Omental fat pad (tissue), 4 donors: ENCODE results near the gene RCAN1. TPM values are rescaled to one million over a fixed set of nuclear protein-coding genes. Genes with fewer than 3 reads are reported as not detected.

Experiments used
- ATAC-seq: fragments of 150-250 bp; one replicate; pipeline ENCODE4 v1.9.1; 2016; ENCODE audit warnings: mild to moderate bottlenecking, moderate library complexity; ENCODE audit not compliant: low FRiP score
- DNase-seq: peaks from one replicate; pipeline ENCODE4 v3.0.0-alpha.2; 2019; ENCODE audit warnings: low spot score
- CTCF ChIP-seq, 3 donors: fragments of 450-650 bp; IDR thresholded peaks; one replicate each; pipeline ENCODE4 v1.5.1; 2016 to 2017; ENCODE audit warnings: antibody characterized with exemption in 3 of 3, mild to moderate bottlenecking in 3 of 3, moderate library complexity in 2 of 3
- total RNA-seq, 4 donors: library from RNA; depleted of rRNA; stranded (reverse); fragments of >200 nt; gene quantifications; one replicate each; pipeline ENCODE4 v1.1.0, GENCODE V29; 2016

RCAN1 gene
- total RNA-seq, 4 donors from 2014 or later, result 62.6 to 73.5 (median 68.7) TPM

- no peak for ATAC-seq
- DNase-seq, result no peak
- no peak for TF ChIP-seq CTCF (IDR thresholded peaks at IDR 0.05)
Measured at GRCh38 chr21:34599534-34600101, 15.3 kb downstream of the RCAN1 start.

GRCh38 chr21:34598931-34599400 lies 15.9 kb downstream of the RCAN1 start:
- ATAC-seq, result no peak
- no peak for DNase-seq
- TF ChIP-seq CTCF (IDR thresholded peaks at IDR 0.05), result no peak

GRCh38 chr21:34597406-34597805 lies 17.5 kb downstream of the RCAN1 start:
- ATAC-seq, result no peak
- no peak for TF ChIP-seq CTCF (IDR thresholded peaks at IDR 0.05)
- no peak for DNase-seq

GRCh38 chr21:34596561-34597271 lies 18.2 kb downstream of the RCAN1 start:
- no peak for TF ChIP-seq CTCF (IDR thresholded peaks at IDR 0.05)
- ATAC-seq (no peak), DNase-seq (no peak)

GRCh38 chr21:34595457-34595856 lies 19.5 kb downstream of the RCAN1 start:
- ATAC-seq (no peak), DNase-seq (no peak)
- no peak for TF ChIP-seq CTCF (IDR thresholded peaks at IDR 0.05)

GRCh38 chr21:34594566-34595234 lies 20.2 kb downstream of the RCAN1 start:
- ATAC-seq, result no peak
- no peak for TF ChIP-seq CTCF (IDR thresholded peaks at IDR 0.05)
- no peak for DNase-seq
